SW 1271 (cell line): ENCODE measurements around the gene SMYD1.
"Not testable (repeated sequence)": the region's sequence is repeated elsewhere in the genome, so short reads cannot be mapped to it uniquely, and the experiment has no call there.

Experiments used
- DNase-seq, 2 experiments: peaks; one replicate each; lab custom pipeline; 2025; lab: John Stamatoyannopoulos, UW

SMYD1 gene

DNA sequence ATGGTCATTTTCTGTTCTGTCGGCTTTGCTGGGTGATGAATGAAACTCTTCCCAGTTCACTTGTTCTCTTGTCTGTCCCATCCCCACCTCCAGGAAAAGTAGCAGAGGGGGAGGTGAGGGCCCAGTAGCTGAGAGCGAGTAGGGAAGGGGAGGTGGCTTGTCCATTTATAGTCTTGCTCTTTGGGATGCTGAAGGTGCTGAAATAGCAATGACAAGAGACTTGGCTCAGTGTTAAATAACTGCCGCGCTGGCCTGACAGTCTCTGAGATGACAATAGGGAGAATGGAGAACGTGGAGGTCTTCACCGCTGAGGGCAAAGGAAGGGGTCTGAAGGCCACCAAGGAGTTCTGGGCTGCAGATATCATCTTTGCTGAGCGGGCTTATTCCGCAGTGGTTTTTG, at the start of gene SMYD1:
Gene SMYD1 (plus strand): TSS at position 228 of the 400 bp plus-strand sequence. CDS start 40 bp downstream, at position 268.
- no peak for DNase-seq

DNA sequence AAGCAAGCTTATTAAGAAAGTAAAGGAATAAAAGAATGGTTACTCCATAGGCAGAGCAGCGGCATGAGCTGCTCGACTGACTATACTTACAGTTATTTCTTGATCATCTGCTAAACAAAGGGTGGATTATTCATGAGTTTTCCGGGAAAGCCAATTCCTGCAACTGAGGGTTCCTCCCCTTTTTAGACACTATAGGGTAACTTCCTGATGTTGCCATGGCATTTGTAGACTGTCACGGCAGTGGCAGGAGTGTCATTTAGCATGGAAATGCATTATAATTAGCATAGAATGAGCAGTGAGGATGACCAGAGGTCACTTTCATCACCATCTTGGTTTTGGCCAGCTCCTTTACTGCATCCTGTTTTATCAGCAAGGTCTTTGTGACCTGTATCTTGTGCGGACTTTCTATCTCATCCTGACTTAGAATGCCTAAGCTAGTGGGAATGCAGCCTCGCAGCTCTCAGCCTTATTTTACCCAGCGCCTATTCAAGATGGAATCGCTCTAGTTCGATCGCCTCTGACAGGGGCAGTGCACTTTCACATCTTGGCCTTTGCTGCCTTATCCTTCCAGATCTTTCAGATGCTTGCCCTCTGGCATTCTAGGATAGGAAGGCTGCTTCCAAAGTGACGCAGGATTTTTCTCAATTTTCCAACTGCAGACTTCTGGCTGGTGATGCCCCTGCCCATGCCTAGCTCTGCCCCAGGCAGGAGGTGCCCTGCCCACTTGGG, 49.4 kb upstream of the SMYD1 start:
- not testable (repeated sequence) for DNase-seq

DNA sequence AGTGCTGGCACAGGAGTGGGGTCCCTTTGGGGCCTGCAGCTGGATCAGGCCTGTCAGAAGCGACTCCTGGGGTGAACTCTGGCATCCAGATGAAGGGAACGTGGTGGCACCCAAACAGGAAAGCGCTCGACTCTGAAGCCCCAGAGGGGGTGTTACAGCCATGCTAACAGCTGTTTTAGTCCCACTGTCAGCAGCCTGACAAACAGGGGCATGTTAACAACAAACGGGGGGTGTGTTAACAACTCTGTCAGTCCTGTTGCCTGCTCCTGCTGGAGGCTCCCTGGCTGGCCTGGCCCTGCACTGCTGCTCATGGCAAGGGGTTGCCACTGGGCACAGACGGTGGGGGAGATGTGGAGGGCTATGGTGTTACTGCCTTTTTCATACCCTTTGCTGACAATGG, 48.7 kb upstream of the SMYD1 start:
- DNase-seq = no peak

DNA sequence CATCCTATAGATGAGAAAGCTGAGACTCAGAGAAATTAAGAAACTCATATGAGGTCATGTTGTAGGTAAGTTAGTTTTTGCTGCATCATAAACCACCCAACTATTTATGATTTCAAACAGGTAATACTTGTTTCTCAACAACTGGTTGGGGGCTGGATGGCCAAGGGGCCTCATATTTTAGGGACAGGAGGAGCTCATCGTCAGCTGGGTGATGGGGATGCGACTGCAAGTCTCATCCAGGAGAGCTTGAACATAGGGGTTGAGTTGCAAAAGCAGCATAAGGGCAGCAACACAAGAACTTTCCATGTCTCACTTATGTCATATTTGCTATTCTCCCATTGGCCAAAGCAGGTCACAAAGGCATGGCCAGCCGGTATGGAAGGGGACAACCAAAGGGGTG, 47.6 kb upstream of the SMYD1 start:
- DNase-seq = no peak

DNA sequence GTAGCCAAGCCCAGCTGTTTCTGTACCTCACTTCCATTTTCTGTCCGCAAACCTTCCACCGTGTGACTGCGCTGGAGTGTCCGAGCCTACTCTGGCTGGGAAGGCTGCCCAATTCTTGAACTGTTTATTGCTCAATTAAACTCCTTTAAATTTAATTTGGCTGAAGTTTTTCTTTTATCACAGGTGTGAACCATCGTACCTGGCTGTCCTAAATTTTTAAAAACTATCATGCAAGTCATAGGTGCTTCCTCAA, 45.0 kb upstream of the SMYD1 start:
- DNase-seq = no peak

DNA sequence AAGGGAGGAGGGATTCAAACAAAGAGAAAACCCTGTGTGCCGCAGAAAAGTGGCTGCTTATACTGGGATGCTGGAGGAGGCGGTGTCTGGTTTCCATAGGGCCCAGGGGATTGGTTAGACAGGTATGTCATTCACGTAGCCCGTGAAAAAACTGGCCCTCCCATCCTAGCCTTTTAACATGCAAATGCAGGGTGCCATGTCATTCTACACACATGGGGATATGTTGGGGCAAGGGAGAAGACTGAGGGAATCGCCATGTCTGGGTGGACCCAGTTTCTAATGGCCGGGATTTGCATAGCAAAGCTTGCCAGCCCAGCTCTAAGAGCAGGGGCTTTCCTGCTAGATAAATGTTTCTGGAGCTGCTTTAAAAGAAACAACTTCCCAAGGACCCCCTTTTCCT, 43.1 kb upstream of the SMYD1 start:
- no peak for DNase-seq

DNA sequence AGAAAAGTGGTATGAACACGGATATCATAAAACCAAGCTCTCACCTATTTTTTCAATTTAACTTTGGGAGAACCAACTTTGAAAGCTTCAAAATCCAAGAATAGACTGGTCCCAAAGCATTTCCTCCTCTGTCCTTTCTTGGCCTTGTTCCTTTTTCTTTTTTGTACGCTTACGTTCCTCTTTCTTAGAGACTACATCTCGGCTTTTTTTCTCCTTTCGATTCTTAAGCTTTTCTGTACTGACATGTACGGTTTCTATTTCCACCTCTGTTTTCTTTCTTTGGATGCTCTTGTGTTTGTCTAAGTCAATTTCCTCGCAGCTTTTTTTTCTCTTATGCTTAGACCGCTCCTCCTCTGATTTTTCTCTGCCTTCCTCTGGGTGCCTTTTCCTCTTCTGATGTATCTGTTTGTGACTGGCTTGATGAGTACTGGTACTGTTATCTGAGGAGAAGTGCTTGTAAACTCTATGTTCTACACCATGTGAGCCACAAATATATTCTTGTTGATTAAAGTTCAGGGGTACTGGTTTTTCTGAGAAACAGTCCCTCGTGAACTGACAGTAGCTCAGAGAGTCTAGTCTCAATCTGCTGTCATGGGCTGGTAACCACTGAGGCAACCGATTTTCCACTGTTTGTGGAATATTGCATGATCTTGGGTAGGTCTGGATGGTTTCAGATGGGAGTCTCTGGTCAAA, 39.8 kb upstream of the SMYD1 start:
- no peak for DNase-seq

DNA sequence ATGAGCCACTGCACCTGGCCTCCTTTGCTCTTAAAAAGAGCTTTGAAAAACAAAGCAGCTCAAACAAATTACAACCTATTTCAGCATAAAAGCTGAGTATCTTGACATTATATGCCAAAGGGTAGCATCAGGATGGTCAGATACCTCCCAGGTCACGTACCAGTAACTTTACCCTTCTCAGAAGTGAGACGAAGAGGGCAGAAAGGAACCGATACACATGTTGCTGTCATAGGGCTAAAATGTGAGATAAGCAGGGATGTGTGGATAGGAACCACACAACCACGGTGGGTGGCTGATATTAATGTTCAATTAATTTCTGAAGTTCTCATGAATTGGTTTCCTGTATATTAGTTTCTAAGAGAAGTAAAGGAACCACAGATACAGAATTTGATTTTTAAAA, 38.7 kb upstream of the SMYD1 start:
- no peak for DNase-seq

DNA sequence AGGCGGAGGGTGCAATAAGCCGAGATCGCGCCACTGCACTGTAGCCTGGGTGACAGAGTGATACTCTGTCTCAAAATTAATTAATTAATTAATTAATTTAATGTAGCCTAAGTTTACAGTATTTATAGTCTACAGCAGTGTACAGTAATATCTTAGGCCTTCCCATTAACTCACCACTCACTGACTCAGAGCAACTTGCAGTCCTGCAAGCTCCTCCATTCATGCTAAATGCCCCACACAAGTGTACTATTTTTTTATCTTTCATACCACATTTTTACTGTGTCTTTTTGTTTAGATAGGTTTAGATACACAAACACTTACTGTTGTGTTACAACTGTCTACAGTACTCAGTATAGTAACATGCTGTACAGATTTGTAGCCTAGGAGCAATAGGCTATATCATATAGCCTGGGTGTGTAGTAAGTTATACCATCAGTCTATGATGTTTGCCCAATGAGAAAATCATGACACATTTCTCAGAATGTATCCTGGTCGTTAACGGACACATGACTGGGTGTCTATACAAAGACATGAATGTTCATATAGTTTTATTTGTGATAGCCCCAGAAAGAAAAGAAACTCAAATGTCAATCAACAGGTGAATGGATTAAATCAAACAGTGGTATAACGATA, 35.4 kb upstream of the SMYD1 start:
- no peak for DNase-seq

DNA sequence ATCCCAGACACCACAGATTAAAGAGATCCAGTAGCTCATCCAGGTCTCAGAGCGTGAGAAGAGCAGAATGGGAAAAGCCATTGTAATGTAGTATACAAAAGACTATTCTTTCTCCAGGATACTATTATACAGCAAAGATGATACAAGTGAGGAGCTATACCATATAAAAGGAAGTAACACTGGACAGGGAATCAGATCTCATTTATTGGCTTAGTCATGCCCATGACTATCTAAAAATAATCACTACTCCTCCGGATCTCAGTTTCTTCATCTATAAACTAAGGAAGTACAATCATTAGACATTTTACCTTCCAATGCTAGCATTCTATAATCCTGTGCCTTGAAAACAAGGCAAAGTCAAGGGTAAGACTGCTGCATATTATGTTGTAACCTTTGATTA, 31.4 kb upstream of the SMYD1 start:
- no peak for DNase-seq

DNA sequence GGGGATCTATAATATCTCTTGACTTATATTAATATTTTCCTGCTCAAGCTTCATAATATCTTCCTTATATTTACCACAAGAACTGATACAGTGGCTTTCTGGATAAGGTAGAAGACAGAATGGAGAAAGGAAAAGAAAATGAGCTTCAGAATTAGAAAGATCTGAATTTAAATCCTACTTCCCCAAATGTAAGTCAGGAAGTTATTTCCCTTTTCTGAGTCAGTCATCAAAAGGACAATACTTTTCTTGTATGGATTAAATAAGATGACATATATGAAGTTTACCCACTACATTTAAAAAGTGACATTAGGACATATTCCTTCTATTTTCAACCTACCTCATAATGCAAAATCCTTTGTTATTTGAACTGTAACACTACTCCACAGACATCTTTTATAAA, 31.0 kb upstream of the SMYD1 start:
- no peak for DNase-seq

DNA sequence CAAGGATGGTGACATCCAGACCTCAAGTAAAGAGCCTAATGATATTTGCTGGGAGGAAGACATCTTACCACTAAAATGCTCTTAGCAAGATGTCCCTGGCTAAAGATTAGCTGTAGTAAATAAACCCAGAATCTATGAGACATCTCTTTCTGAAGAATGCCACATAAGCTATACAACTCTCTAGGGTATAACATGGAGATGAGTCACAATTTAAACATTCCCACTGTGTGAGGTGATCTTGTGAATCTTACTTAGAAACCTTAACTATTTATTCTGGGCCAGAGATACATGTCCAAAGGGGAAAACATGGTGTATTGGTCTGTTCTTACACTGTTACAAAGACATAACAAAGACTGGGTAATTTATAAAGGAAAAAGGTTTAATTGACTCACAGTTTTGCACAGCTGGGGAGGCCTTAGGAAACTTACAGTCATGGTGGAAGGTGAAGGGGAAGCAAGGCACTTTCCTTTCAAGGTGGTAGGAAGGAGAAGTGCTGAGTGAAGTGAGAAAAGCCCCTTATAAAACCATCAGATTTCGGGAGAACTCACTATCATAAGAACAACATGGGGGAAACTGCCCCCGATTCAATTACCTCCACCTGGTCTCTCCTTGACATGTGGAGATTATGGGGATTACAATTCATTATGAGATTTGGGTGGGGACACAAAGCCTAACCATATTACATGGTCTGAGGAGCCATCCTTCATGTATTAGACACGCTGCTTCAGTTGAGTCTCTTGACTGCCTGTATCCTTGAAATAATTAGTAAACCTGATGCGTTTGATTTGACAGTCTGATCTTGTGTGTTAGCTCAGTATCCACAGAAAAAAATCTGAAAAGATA, 29.1 kb upstream of the SMYD1 start:
- peak in 1 of 2 experiments; percentile 36 for DNase-seq

DNA sequence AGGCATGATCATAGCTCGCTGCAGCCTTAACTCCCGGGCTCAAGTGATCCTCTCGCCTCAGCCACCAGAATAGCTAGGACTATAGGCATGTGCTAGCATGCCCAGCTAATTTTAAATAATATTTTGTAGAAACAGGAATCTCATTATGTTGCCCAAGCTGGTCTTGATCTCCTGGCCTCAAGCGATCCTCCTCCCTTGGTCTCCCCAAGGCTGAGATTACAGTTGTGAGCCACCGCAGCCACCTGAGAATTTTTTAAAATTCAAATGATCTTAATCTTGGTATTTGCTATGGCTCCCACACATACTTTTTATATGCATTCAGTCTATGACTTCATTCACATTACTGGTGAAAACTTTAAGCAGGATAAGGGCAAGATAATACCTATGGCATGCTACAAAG, 25.1 kb upstream of the SMYD1 start:
- DNase-seq = no peak

DNA sequence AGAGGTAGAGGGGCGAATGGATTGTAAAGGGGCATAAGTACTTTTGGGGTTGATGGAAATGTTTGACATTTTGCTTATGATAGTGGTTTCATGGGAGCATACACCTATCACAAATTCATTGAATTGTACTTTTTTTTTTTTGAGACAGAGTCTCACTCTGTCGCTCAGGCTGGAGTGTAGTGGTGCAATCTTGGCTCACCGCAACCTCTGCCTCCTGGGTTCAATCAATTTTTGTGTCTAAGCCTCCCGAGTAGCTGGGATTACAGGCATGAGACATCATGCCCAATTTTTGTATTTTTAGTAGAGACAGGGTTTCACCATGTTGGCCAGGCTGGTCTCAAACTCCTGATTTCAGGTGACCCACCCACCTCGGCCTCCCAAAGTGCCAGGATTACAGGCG, 22.1 kb upstream of the SMYD1 start:
- not testable (repeated sequence) for DNase-seq

DNA sequence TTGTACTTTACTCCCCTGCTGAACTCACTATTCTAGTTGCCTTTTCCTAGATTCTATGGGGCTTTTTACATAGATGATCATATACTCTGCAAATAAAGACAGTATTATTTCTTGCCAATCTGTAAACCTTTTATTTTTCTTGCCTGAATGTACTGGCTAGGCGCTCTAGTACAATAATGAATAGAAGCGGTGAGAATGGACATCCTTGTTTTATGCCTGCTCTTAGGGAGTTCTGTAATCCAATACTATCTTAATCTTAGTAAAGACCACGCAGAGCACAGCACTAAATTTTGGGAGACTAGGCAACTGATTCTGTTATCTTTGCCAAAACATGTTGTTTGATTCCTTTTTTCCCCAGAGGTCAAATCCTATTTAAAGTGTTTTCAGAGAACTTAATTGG, 19.1 kb upstream of the SMYD1 start:
- no peak for DNase-seq

DNA sequence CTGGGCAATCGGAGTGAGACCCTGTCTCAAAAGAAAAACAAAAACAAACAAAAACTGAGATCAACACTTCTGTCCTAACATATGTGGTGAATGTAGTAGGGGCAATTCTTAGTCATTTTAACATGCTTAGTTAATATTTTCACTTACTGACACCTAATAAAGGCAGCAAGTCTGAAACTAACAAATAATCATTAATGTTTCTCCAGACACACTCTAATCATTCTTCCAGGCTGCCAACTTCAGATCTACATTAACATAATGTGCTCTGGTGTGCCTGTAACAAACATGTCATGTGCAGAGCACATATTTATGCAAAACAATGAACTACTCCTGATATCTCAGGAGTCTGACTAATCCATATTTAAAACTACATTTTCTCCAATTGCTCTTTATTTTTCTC, 18.0 kb upstream of the SMYD1 start:
- DNase-seq = no peak

DNA sequence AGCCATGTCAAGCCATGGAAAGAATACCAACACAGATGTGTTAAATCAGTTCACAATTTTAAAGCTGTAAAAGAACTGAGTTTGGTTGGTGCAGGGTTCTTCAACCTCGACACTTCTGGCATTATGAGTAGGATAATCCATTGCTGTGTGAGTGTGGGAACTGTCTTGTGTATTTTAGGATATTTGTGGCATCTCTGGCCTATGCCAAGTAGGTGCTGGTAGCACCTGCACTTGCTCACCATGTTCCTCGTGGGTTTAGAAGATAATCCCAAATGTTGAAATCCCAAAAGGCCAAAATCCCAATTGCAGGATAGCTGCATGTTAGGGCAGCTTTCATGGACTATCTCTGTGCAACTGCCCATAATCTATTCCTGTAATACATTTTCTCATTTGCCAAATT, 15.8 kb upstream of the SMYD1 start:
- no peak for DNase-seq

DNA sequence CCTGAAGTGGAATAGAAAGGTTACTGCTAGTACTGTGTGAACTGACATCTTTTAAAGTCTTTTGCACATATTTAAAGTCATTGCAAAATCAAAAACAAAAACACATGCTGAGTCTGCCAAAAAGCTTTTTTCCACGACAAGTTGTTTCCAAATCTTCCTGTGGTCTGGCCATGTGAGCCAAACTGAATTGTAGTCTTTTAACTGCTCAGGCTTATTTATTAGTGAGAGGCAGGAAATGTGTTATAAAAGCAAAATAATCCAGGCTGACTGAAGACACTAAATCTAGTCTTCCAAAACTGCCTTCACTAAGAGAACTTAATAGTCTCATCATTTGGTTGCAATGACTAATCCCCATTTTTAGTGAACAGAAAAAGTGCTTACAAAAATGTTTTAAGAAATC, 14.3 kb upstream of the SMYD1 start:
- no peak for DNase-seq

DNA sequence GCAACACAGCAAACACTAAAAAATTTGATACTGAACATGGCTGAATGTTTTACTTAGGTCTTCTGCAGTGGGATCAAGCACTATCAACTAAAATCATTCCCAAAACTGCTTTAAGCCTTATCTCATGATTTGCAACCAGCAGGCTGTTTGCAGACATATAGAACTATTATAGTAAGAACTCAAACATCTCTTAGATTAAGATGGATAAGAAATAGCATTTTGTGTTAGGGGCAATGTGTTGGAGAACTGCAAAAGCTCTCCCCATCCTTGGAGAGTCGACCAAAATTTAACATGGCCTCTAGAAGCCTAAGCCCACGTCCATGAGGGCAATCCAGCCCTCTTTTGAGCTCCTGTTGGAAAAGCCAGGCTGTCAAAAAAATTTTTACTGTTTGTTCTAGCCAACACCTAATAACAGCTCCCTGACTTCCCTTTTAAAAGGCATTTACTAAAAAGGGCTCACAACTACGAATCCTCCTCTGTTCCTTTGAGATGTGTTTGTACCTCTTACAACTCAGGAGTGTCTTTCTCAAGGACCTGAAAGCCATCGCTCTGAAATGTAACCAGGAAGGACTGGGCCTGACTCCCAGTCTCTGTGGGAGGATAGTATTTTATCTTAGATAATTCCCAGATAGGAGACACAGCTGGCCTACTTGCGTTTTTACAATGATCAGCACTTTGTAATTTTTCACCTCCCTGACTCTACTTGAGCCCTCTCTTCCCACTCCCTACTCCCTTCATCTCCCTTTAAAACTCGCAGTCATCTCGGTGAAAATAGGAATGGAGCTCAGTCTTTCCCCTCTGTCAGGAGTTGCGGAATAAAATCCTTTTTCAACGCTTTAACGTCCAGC, 13.5 kb upstream of the SMYD1 start:
- no peak for DNase-seq

DNA sequence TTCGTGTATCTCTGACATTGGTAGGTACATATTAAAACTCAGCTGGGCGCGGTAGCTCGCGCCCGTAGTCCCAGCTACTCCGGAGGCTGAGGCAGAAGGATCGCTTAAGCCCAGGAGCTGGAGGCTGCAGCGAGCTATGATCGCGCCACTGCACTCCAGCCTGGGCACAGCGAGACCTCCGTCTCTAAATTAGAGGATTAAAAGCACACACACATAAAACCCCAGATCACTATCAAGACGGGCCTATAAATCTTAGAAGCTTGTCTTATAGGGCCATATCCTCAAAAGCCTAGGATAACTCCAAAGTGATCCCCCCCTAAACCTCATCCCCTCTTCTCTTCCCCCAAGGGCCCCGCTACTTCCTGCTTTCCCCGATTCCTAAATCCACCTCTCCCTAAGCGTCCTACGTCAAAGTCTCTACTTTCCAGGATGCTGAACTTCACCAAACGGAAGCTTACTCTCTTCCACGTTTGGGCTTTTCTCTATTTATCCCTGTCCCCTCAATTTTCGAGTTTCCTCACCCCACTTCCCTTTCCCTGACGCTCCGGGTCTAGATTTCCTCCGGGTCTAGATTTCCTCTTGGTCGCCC, 12.7 kb upstream of the SMYD1 start:
- DNase-seq = peak in 1 of 2 experiments; percentile 38

DNA sequence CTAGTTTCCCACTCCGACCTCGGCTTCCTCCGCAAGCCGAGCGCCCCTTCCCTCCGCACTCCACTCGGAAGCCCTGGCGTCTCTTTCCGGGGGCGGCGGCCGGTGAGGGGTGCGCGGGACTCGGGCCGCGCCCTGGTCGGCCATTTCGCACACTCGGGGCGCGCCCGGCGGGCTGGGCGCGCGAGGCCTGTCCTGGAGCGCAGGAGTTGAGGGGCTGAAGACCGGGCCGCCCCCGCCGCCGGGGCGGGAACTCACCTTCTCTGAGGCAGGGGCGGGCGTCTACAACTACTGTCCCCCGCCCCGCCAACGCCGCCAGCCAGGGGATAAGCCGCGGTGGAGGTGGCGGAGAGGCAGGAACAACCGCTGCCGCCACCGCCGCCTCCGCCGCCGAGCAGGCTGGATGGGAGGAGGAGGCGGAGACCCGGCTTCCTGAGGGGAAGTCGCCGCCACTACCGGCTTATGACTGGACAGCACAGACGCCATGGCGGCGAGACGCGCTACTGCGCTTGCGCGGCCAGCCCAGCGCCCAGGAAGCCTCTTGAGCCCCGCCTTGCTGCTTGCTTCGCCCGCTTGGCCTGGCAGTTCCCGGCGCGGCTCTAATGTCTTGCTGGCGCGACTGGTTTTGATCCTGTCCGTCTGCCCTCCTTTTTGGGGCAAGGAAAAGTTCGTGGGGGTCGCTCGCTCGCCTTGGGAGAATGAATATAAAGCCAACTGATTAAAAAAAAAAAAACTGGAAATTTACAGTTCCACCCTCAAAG, 12.1 kb upstream of the SMYD1 start, which contains the start of gene KRCC1:
Gene KRCC1 (minus strand): TSS at position 413 of the 758 bp plus-strand sequence. CDS start 27,220 bp downstream, outside the sequence.
- DNase-seq = peak; percentile 76 to 88
